Motor neuron (in vitro differentiated cells): Measurements from ENCODE around the gene ZNF362. TPM values are rescaled to one million over a fixed set of nuclear protein-coding genes. Genes with fewer than 3 reads are reported as not detected.
A peak's percentile ranks its signal among the peaks of the same experiment; 100 is the strongest.

Experiments used
- ATAC-seq, 8 experiments: fragments of 200-7000 bp; cut with Tn5 transposase; replicated peaks in 6 of 8; 2 replicates each; pipeline ENCODE4 v1.8.0; 2021; ENCODE audit warnings: mild to moderate bottlenecking in 8 of 8, moderate library complexity in 8 of 8
- H3K27ac ChIP-seq, 2 donors: fragments of 250-450 bp; sonication (Bioruptor Pico); 2 replicates each; pipeline ENCODE4 v1.9.0; 2021; ENCODE audit warnings: antibody characterized with exemption in 2 of 2, mild to moderate bottlenecking in 2 of 2, moderate library complexity in 1 of 2
- H3K4me1 ChIP-seq, 2 donors: fragments of 250-450 bp; sonication (Bioruptor Pico); replicated peaks in 1 of 2; 2 replicates each; pipeline ENCODE4 v1.6.1; 2021; ENCODE audit warnings: antibody characterized with exemption in 2 of 2, mild to moderate bottlenecking in 2 of 2, moderate library complexity in 1 of 2
- H3K4me3 ChIP-seq, 5 donors: fragments of 250-450 bp; sonication (Bioruptor Pico); 2 replicates each; pipeline ENCODE4 v1.9.0; 2021; ENCODE audit warnings: antibody characterized with exemption in 5 of 5, mild to moderate bottlenecking in 5 of 5, moderate library complexity in 4 of 5
- WGBS, 10 experiments: fragments of 450-650 bp; shearing (Covaris generic); methylation state at CpG; one replicate each; pipeline ENCODE4 v1.0.0; 2022; 5-methylcytosine and 5-hydroxymethylcytosine counted together
- in situ Hi-C, 9 experiments: fragments of 400-800 bp; cut with MboI; loops; one replicate each; pipeline ENCODE4 v1.15.0; 2021; ENCODE audit warnings: low sequenced_read_pairs in 9 of 9, low pct_unique_long_range_greater_than_20kb in 2 of 9; ENCODE audit not compliant: unreplicated experiment in 9 of 9
- total RNA-seq, 8 experiments: library from RNA; unstranded; fragments of 300-600 nt; gene quantifications; 2 replicates each; pipeline versions ENCODE4 v1.2.3 to v1.2.4, GENCODE V29; 2022

ZNF362 gene, protein sequence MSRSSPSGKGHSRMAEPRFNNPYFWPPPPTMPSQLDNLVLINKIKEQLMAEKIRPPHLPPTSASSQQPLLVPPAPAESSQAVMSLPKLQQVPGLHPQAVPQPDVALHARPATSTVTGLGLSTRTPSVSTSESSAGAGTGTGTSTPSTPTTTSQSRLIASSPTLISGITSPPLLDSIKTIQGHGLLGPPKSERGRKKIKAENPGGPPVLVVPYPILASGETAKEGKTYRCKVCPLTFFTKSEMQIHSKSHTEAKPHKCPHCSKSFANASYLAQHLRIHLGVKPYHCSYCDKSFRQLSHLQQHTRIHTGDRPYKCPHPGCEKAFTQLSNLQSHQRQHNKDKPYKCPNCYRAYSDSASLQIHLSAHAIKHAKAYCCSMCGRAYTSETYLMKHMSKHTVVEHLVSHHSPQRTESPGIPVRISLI
- total RNA-seq: 10 to 100 TPM in 6 of 8 experiments, 1 to 10 TPM in 2; 4.4 to 31.7 (median 25.3) TPM

DNA sequence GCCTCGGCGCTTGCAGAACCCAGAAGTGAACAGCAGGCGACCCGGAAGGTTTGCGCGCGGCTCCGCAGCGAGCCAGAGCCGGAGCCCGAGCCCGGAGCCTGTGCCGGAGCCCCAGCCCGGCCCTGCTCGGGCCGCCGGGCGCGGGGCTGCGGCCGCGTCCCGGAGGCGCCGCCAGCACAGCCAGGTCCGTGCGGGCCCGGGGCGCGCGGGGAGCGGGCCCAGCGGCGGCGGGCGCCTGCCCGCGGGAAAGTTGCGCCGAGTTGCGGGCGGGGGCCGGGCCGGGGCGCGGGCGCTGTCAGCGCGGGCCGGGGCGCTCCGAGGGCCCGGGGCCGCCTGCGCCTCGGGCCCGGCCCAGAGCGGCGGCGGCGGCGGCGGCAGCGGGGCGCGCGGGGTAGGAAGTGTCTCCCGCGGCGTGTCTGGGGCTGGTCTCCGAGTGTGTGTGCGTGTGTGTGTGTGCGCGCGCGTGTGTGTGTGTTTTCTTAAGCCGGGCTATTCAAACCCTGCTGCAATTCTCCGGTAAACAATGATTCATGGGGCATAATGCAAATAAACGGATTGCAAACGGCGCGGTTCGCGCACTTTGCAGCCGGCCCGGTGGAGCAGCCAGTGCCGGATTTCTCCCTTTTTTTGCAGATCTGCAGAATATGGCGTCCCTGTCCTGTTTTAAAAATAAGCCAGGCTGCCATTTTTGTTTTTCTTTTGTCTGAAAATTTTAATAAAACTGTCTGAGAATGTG lies at the start of gene ZNF362:
Gene ZNF362, plus strand, starts transcription at position 22 of the 736 bp plus-strand sequence. CDS start 14,083 bp downstream, outside the sequence.
- peak; percentile 70 to 86 (median 76) for ATAC-seq

DNA sequence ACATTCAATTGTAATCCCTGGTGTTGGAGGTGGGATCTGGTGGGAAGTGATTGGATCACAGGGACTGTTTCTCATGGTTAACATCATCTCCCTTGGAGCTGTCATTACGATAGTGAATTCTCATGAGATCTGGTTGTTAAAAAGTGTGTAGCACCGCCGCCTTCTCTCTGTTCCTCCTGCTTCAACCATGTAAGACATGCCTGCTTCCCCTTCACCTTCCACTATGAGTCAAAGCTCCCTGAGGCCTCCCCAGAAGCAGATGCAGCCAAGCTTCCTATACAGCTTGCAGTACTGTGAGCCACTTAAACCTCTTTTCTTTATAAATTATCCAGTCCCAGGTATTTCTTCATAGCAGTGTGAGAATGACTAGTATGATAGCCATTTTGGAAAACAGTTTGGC lies 44.3 kb upstream of the ZNF362 start:
- in situ Hi-C loops: loop anchor here in 1 of 9 experiments (25.0 kb wide), 1 partner anchor 100 kb away; no protein-coding TSS in a partner anchor
- WGBS, 10 experiments: 80 to 100% (median 93%) methylated on average over 1 to 3 of the region's 3 CpGs; no CpG with 5 or more reads in 2 of the 10 experiments
- H3K4me1 ChIP-seq: no peaks in the 10 kb centered on the region
- H3K27ac ChIP-seq: no peak overlapping the region
- no peak for ATAC-seq
- no peak overlapping the region for H3K4me3 ChIP-seq

More for the DNA sequence above, at the start of gene ZNF362:
- in situ Hi-C loops: loop anchor here in 1 of 9 experiments (25.0 kb wide), 1 partner anchor 94 kb away; no protein-coding TSS in a partner anchor
- Histone ChIP-seq H3K4me3 (peak within 1 kb of the TSS; percentile 52 to 90 (median 89)), H3K27ac (peak within 1 kb of the TSS; percentile 74 to 84), H3K4me1 (peaks cover 26 to 28% of the 10 kb centered on the region in 2 donors)
- 0 to 10% (median 0%) methylated on average over 1 to 13 of the region's 88 CpGs; no CpG with 5 or more reads in 2 of the 10 experiments for WGBS, 10 experiments

DNA sequence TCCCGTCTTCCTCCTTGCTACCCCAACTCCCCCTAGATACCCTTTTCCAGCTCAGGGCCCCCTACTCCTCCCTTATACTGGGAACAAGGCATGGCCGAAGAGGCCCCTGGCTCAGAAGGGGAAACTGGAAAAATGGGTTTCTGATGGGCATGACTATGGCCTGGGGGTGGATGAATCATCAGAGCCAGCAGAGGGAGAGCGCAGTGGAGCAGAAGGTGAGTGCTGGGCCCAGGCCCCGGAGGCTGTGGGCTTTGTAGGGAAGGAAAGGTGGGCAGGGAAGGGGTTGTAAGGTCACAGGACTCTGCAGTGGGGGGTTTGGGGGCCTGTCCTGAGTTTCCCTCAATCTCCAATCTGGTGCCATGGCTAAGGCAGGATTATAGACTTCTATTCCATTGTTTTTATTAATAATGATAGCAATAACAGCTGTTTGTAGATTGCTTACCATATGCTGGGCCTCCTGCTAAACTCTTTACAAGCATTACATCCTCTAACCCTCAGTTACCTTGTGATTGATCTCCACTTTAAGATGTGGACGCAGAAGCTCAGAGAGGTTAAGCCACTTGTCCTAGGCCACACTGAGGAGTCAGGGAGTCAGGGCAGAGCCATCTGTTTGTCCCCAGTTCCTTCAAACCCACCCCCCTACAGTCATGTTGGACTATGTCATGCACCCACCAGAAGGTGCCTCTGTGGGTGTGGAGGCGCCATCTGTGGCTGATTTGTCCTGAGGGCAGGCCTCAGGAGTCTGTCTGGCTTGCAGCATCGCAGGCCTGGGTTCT lies 36.2 kb upstream of the ZNF362 start:
- peak in 4 of 8 experiments; percentile 27 to 62 (median 55) for ATAC-seq
- in situ Hi-C loops: loop anchor here in 1 of 9 experiments (25.0 kb wide), 1 partner anchor 108 kb away; no protein-coding TSS in a partner anchor
- Histone ChIP-seq H3K4me1 (no peaks in the 10 kb centered on the region), H3K27ac (no peak overlapping the region), H3K4me3 (no peak overlapping the region)
- WGBS, 10 experiments: 60 to 93% (median 78%) methylated on average over 2 to 5 of the region's 7 CpGs; no CpG with 5 or more reads in 4 of the 10 experiments

DNA sequence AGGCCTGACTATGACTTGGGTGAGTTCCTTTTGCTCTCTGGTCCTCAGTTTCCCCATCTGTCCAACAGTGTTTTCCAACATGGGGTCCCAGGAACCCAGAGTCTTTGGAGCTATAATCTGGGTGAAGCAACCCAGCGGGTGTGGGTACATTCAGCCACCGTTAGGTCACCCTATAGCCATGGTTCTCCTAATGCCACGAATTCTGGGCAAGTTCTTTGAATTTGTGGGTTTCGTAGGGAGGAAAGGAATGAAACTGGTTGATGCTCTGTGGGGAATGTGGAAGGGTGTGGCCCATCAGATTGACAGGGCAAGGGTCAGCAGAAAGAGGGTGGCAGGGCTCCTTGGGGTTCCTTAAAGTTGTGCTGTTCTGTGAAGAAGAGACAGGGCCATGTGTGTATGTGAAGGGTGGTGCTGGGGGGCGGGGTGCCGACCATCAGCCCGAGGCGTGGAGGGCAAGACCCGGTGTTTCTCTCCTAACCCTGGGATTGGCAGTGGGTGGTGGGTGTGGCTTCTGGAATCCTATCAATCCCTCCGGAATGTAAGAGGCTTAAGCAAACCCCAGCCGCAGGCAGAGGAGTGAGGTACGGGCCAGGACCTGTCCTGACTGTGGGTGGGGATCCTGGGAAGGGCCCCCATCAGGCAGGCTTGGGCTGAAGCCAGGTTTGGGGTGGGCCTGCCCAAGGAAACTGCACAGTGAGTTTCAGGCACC lies 35.5 kb upstream of the ZNF362 start:
- peak in 3 of 8 experiments; percentile 28 to 62 (median 35) for ATAC-seq
- in situ Hi-C loops: loop anchor here in 1 of 9 experiments (25.0 kb wide), 1 partner anchor 109 kb away; no protein-coding TSS in a partner anchor
- 40 to 90% (median 80%) methylated on average over 2 to 12 of the region's 12 CpGs; no CpG with 5 or more reads in 3 of the 10 experiments for WGBS, 10 experiments
- Histone ChIP-seq H3K4me3 (no peak overlapping the region), H3K4me1 (no peaks in the 10 kb centered on the region), H3K27ac (no peak overlapping the region)

DNA sequence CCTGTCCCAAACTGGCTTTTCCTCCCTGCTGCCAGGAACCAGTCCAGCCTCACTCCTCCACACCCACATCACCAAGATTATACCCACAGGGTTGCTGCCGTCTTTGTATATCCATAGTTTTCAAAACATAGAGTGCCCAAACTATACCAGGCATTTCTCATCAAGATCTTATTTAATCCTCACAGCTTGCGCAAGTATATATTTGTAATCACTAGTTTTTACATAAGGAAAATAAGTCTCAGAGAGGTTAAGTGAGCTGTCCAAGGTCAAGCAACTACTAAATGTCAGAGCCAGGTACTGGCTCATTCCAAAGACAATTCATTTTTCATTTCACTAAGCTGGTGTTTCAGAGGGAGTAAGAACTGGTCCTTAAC lies 34.9 kb upstream of the ZNF362 start:
- H3K27ac ChIP-seq: no peak overlapping the region
- WGBS, 10 experiments: 20 to 100% (median 80%) methylated on average over 1 to 2 of the region's 2 CpGs; no CpG with 5 or more reads in 2 of the 10 experiments
- H3K4me1 ChIP-seq: no peaks in the 10 kb centered on the region
- peak in 1 of 8 experiments; percentile 8 for ATAC-seq
- H3K4me3 ChIP-seq: no peak overlapping the region
- in situ Hi-C loops: loop anchor here in 1 of 9 experiments (25.0 kb wide), 1 partner anchor 109 kb away; no protein-coding TSS in a partner anchor

DNA sequence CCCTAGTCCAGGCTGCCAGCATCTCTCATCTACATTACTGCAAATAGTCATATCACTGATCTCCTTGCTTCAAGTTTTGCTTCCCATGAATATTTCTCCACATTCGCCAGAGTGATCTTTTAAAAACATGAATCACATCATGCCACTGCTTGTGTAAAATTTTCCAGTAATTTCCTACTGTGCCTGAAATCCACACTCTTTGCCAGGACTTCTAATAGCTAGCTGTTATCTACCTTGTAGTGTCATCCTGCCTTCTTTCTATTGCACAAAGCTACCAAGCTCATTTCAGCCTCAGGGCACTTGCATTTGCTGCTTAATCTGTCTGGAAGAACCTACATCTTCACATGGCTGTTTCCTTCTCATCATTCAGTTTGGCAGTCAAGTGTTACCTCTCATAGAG lies 33.9 kb upstream of the ZNF362 start:
- no peak for ATAC-seq
- in situ Hi-C loops: loop anchor here in 1 of 9 experiments (25.0 kb wide), 1 partner anchor 110 kb away; no protein-coding TSS in a partner anchor
- no peak overlapping the region for H3K4me3 ChIP-seq
- no peak overlapping the region for H3K27ac ChIP-seq
- no peaks in the 10 kb centered on the region for H3K4me1 ChIP-seq
- 40 to 100% (median 89%) methylated on average over 1 of the region's 1 CpG; no CpG with 5 or more reads in 4 of the 10 experiments for WGBS, 10 experiments

DNA sequence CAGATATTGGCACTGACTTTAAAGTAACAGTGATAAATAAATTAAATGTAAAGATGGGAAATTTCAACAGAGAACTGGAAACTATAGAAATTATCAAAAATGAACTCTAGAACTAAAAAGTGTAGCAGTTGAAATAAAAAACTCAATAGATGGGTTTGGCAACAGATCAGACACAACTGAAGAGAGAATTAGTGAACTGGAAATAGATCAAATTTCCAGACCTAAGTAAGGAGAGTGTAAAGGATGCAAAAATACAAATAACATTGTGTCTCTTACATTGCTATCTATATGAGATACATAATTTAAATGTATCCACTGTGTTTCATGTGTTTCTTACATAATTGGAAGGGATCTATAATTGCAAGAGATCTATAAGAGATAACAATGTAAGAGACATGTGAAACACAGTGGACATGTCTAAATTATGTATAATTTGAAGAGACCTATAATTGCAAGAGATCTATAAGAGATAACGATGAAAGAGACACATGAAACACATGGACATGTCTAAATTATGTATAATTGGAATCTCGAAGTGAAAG lies 32.1 kb upstream of the ZNF362 start:
- Histone ChIP-seq H3K27ac (no peak overlapping the region), H3K4me3 (no peak overlapping the region), H3K4me1 (no peaks in the 10 kb centered on the region)
- WGBS, 10 experiments: 0 to 75% (median 52%) methylated on average over 2 of the region's 2 CpGs
- ATAC-seq: no peak
- in situ Hi-C loops: loop anchor here in 1 of 9 experiments (25.0 kb wide), 1 partner anchor 112 kb away; no protein-coding TSS in a partner anchor

DNA sequence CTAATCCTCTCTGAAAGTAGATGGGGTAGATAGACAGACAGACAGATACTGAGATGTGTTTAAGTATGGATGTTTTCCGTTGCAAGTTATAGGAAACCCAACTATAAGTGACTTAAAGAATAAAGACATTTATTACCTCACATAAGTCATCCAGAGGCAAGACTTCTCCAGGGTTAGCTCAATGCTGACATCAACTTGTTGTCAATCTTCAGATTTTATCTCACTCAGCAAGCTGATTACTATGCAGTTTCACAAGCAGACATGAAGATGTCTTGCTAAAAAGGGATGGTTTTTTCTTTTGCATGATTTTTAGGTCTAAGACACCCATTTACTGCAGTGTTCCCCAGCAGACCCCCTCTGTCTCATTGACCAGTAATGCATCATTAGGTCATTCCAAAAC lies 30.7 kb upstream of the ZNF362 start:
- Histone ChIP-seq H3K4me3 (no peak overlapping the region), H3K27ac (no peak overlapping the region), H3K4me1 (no peaks in the 10 kb centered on the region)
- WGBS, 10 experiments: 17 to 89% (median 64%) methylated on average over 1 of the region's 1 CpG; no CpG with 5 or more reads in 3 of the 10 experiments
- in situ Hi-C loops: no loop called here
- no peak for ATAC-seq

DNA sequence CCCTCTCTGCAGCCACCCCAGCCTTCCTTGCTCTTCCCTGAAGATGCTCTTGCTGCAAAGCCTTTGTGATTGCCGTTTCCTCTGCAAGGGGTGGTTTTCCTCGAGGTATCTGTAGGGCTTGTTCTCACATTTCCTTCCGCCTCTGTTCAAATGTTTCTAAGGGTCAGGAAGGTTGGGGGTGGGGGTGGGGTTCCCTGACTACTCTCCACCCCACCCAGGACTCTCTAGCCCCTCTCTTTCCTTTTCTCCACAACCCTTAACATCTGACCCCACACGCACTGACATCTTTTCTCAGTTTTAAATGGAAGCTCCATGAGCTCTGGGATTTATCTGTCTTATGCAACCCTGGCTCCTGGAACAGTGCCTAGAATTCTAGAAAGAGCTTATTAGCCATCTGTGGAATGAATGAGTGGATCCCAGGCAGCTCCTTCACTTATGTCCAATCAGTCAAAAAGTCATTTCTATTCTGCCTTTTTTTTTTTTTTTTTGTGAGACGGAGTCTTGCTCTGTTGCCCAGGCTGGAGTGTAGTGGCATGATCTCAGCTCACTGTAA lies 27.3 kb upstream of the ZNF362 start:
- H3K4me3 ChIP-seq: no peak overlapping the region
- H3K4me1 ChIP-seq: no peaks in the 10 kb centered on the region
- in situ Hi-C loops: no loop called here
- ATAC-seq: peak in 3 of 8 experiments; percentile 66 to 96 (median 94)
- H3K27ac ChIP-seq: no peak overlapping the region
- WGBS, 10 experiments: 0 to 68% (median 43%) methylated on average over 1 to 5 of the region's 5 CpGs; no CpG with 5 or more reads in 2 of the 10 experiments

DNA sequence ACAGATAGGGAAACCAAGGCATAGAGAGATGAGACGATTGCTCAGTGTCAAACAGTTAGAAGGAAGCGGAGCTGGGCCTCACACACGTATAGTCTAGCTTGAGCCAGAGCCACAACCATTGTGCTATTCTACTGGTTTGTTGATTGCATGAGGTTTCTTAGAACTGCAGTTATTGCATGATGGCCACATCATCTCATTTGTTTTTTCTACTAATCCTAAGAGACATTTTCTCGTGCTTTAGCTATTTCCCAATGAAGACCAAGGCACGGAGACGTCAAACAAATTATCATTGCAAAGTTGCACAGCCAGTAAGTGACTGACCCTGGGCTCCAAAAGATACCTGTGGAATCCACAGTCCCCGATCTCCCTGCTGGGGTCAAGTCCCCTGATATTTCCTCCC lies 25.1 kb upstream of the ZNF362 start:
- 61 to 91% (median 88%) methylated on average over 1 to 7 of the region's 7 CpGs; no CpG with 5 or more reads in 1 of the 10 experiments for WGBS, 10 experiments
- no peak overlapping the region for H3K27ac ChIP-seq
- in situ Hi-C loops: no loop called here
- no peak for ATAC-seq
- H3K4me3 ChIP-seq: no peak overlapping the region
- no peaks in the 10 kb centered on the region for H3K4me1 ChIP-seq

DNA sequence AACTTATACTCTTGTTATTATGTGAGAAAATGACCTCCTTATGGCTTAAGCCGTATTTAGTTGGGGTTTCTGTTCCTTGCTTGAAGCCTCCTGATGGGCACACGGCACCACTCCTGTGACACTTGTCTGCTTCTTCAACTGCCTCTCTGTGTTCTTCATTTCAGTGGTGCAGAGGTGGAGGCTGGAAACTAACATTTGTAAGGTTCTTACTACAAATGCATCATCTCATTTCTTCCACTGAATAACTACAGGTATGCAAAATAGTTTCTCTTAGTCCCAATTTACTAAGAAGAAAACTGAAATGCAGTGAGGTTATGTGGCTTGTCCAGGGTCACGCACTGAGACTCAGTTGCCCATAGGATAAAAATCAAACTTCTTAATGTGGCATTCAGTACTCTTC lies 23.6 kb upstream of the ZNF362 start:
- Histone ChIP-seq H3K4me3 (no peak overlapping the region), H3K27ac (no peak overlapping the region), H3K4me1 (no peaks in the 10 kb centered on the region)
- no peak for ATAC-seq
- in situ Hi-C loops: no loop called here
- 17 to 100% (median 78%) methylated on average over 1 to 3 of the region's 3 CpGs; no CpG with 5 or more reads in 1 of the 10 experiments for WGBS, 10 experiments
